ENCODE data around the gene SEMA4C. TPM values are rescaled to one million over a fixed set of nuclear protein-coding genes. Genes with fewer than 3 reads are reported as not detected.

The SEMA4C gene
- total and polyA plus RNA-seq, 9 of the 15 experiments (the other 6 are each of a cell fraction or from before 2014, with no cell fraction given): 0.32 to 59.7 (median 23.9) TPM

DNA sequence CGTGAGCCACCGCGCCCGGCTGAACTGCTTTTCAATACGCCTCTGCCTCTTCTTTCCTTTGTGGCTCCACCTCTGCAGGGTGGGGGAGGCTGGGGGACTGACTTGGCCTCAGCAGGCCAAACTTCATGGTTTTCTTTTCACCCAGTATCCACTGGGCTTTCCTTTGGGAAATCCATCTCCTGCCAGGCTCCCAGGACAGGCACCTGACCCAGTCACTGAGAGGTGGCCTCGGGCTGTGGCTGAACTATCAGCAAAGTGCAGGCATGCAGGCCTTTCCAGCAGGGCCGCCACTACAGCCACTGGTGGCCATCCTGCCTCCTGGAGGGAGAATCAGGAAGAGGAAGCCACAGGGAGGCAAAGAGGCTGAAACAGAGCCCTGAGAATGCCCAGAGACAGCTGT lies 33.4 kb upstream of the SEMA4C start:
- H3K4me3 ChIP-seq: no peak overlapping the region
- no peaks in the 10 kb centered on the region for H3K9me3 ChIP-seq (replicated peaks; ENCODE audit: control insufficient read depth, insufficient read depth, low read depth, low read length)
- peak overlapping the region; percentile 54; the same call in 2 of the 3 replicates for H3K27ac ChIP-seq (ENCODE audit: extremely low read depth, low read depth, low read length)
- H3K79me2 ChIP-seq (ENCODE audit: control insufficient read depth, insufficient read depth, low read length): no peaks in the 10 kb centered on the region
- peak overlapping the region; percentile 88 for H2AFZ ChIP-seq (ENCODE audit: low read depth, low read length)
- in situ Hi-C loops (cut with MboI): no loop called here
- ChIA-PET POLR2A (interaction anchor here (0.7 to 1.1 kb wide), 4 partner anchors 9 to 34 kb away, joined by 3 to 6 read pairs (median 4); no protein-coding TSS in a partner anchor), CTCF (ENCODE audit: low intra/inter-chr PET ratio) (no interaction called here)
- peak overlapping the region; percentile 10; the same call in 1 of the 2 replicates for H3K4me2 ChIP-seq (ENCODE audit: insufficient read depth, low read length)
- peak overlapping the region; percentile 46 to 89; a peak in 3 of 4 replicates for H3K9ac ChIP-seq (ENCODE audit: insufficient read depth in 1 of 2, low read depth in 2 of 2, low read length in 2 of 2)
- peaks cover 8 to 63% of the 10 kb centered on the region in 2 experiments; a peak in 3 of 5 replicates for H3K4me1 ChIP-seq (replicated peaks in 1 of 2; ENCODE audit: control insufficient read depth in 2 of 2, insufficient read depth in 2 of 2, low read length in 2 of 2)
- no TSS peak for BruUV-seq (replicated peaks)
- ATAC-seq (peak; percentile 69), FAIRE-seq (peak; percentile 72), DNase-seq (ENCODE audit: extremely low read depth in 1 of 4, low spot score in 3 of 4) (peak in 3 of 4 experiments; percentile 40 to 51 (median 50))
- no peaks in the 10 kb centered on the region for H4K20me1 ChIP-seq (replicated peaks; ENCODE audit: control insufficient read depth, insufficient read depth, low read length)
- intact Hi-C loops (cut with micrococcal nuclease): no loop called here
- no peaks in the 10 kb centered on the region for H3K27me3 ChIP-seq (ENCODE audit: control insufficient read depth in 2 of 2, insufficient read depth in 2 of 2, low read length in 2 of 2)
- no peaks in the 10 kb centered on the region for H3K9me1 ChIP-seq (ENCODE audit: control insufficient read depth, insufficient read depth, low read length)
- H3K36me3 ChIP-seq (ENCODE audit: control insufficient read depth, insufficient read depth, low read length): no peaks in the 10 kb centered on the region
- whole genome bisulfite sequencing (ENCODE audit: insufficient coverage, low coverage, missing lambda C conversion rate): 44% methylated on average over 7 of the region's 7 CpGs
- TF ChIP-seq SPI1 (IDR thresholded peaks at IDR 0.05; ENCODE audit: borderline replicate concordance, low read depth, low read length) (peak; percentile 38; the same call in 1 of the 2 replicates), RAD21 (CRISPR knock-in tag; conservative IDR thresholded peaks at IDR 0.05 in 1 of 2, IDR thresholded peaks at IDR 0.05 in 1 of 2) (peak in 1 of 2 experiments; percentile 17; a peak in 2 of 4 replicates), CBFA2T3 (IDR thresholded peaks at IDR 0.05) (peak; percentile 11; the same call in 1 of the 2 replicates), MEIS2 (IDR thresholded peaks at IDR 0.05; ENCODE audit: partially characterized antibody) (no peak), CTCF (IDR thresholded peaks at IDR 0.05 in 2 of 3, conservative IDR thresholded peaks at IDR 0.05 in 1 of 3; ENCODE audit: insufficient read depth in 2 of 3, low read depth in 1 of 3, low read length in 3 of 3) (0 out of 6 replicates have a peak, but pooled peaks of 1 of the 3 experiments have one; percentile 9), DACH1 (IDR thresholded peaks at IDR 0.05; ENCODE audit: partially characterized antibody) (no peak), TFAP4 (CRISPR knock-in tag; IDR thresholded peaks at IDR 0.05; ENCODE audit: borderline replicate concordance) (0 out of 2 replicates have a peak, but pooled peaks have one; percentile 13), ZNF592 (IDR thresholded peaks at IDR 0.05) (peak; percentile 73)
- TF ChIP-seq, protein P1, sequence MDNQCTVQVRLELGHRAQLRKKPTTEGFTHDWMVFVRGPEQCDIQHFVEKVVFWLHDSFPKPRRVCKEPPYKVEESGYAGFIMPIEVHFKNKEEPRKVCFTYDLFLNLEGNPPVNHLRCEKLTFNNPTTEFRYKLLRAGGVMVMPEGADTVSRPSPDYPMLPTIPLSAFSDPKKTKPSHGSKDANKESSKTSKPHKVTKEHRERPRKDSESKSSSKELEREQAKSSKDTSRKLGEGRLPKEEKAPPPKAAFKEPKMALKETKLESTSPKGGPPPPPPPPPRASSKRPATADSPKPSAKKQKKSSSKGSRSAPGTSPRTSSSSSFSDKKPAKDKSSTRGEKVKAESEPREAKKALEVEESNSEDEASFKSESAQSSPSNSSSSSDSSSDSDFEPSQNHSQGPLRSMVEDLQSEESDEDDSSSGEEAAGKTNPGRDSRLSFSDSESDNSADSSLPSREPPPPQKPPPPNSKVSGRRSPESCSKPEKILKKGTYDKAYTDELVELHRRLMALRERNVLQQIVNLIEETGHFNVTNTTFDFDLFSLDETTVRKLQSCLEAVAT (IDR thresholded peaks at IDR 0.05): 0 out of 4 replicates have a peak, but pooled peaks of 1 of the 2 experiments have one; percentile 14
- TF ChIP-seq, protein P2, sequence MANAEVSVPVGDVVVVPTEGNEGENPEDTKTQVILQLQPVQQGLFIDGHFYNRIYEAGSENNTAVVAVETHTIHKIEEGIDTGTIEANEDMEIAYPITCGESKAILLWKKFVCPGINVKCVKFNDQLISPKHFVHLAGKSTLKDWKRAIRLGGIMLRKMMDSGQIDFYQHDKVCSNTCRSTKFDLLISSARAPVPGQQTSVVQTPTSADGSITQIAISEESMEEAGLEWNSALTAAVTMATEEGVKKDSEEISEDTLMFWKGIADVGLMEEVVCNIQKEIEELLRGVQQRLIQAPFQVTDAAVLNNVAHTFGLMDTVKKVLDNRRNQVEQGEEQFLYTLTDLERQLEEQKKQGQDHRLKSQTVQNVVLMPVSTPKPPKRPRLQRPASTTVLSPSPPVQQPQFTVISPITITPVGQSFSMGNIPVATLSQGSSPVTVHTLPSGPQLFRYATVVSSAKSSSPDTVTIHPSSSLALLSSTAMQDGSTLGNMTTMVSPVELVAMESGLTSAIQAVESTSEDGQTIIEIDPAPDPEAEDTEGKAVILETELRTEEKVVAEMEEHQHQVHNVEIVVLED (CRISPR knock-in tag; IDR thresholded peaks at IDR 0.05): no peak
